Endothelial cell of umbilical vein (primary cell): Measurements from ENCODE around the gene SMKR1. TPM values are rescaled to one million over a fixed set of nuclear protein-coding genes. Genes with fewer than 3 reads are reported as not detected.

Source experiments
- BruUV-seq: library from RNA; stranded (reverse); fragments of 400-500 nt; replicated peaks from 2 replicates; lab custom pipeline; 2021; lab: Mats Ljungman, UMichigan
- CTCF ChIA-PET: fragments of 300-600, 350-600 bp; sonication (Branson Sonifier 250); formaldehyde crosslinking; loops from one replicate; lab custom pipeline; 2021; ENCODE audit warnings: antibody characterized with exemption, inconsistent platforms; lab: Charles Lee
- POLR2A ChIA-PET: fragments of 300-600, 350-600 bp; sonication (Branson Sonifier 250); formaldehyde crosslinking; loops from one replicate; lab custom pipeline; 2021; ENCODE audit warnings: antibody characterized with exemption, inconsistent platforms; lab: Charles Lee
- DNase-seq: peaks from one replicate; pipeline ENCODE4 v3.0.0-alpha.2; 2011; ENCODE audit warnings: low read depth, low spot score
- FAIRE-seq: peaks from 2 replicates; lab custom pipeline; 2011; peaks lifted over from hg19 to GRCh38; lab: Jason Lieb, UNC
- H2AFZ ChIP-seq: 2 replicates; pipeline ENCODE4 v1.6.0; 2012; ENCODE audit warnings: low read depth, low read length, control low read depth, inconsistent platforms
- H3K27ac ChIP-seq: 2 replicates; pipeline ENCODE4 v1.5.1; 2011; ENCODE audit warnings: low read depth, mild to moderate bottlenecking, control low read depth, low read length, moderate library complexity; ENCODE audit not compliant: insufficient read depth
- H3K27me3 ChIP-seq, 2 experiments: 2 replicates each; pipeline versions ENCODE4 v1.6.0 to v1.6.1; 2011; ENCODE audit warnings: low read length in 2 of 2, mixed read lengths in 1 of 2; ENCODE audit not compliant: control insufficient read depth in 2 of 2, insufficient read depth in 2 of 2
- H3K36me3 ChIP-seq, 2 experiments: 2 replicates in 1 of 2; 3 replicates in 1 of 2; pipeline ENCODE4 v1.5.1; 2011; ENCODE audit warnings: low read length in 2 of 2, mild to moderate bottlenecking in 1 of 2, moderate library complexity in 1 of 2; ENCODE audit not compliant: control insufficient read depth in 2 of 2, insufficient read depth in 2 of 2; ENCODE audit errors: extremely low read depth in 1 of 2
- H3K4me1 ChIP-seq: 3 replicates; pipeline ENCODE4 v1.5.1; 2011; ENCODE audit warnings: mild to moderate bottlenecking, low read length; ENCODE audit not compliant: control insufficient read depth, insufficient read depth; ENCODE audit errors: extremely low read depth
- H3K4me2 ChIP-seq: 2 replicates; pipeline ENCODE4 v1.6.1; 2011; ENCODE audit warnings: low read length, control low read depth, mixed read lengths; ENCODE audit not compliant: insufficient read depth
- H3K4me3 ChIP-seq, 3 experiments: fragments of 200-600 bp in 1 of 3; sonication (generic), shearing (Covaris generic) in 1 of 3; replicated peaks in 1 of 3; 2 replicates each; pipeline ENCODE4 v1.5.1; 2011 to 2016; ENCODE audit warnings: control low read depth in 3 of 3, low read length in 3 of 3, mild to moderate bottlenecking in 2 of 3, inconsistent platforms in 1 of 3, low read depth in 1 of 3, moderate library complexity in 1 of 3; ENCODE audit not compliant: insufficient read depth in 1 of 3
- H3K79me2 ChIP-seq: 2 replicates; pipeline ENCODE4 v1.6.0; 2012; ENCODE audit warnings: low read length, inconsistent platforms; ENCODE audit not compliant: control insufficient read depth, insufficient read depth
- H3K9ac ChIP-seq: replicated peaks from 2 replicates; pipeline ENCODE3; 2011; ENCODE audit warnings: low read length, control low read depth; ENCODE audit not compliant: insufficient read depth; ENCODE audit errors: extremely low read depth
- H3K9me1 ChIP-seq: replicated peaks from 3 replicates; pipeline ENCODE4 v1.6.0; 2011; ENCODE audit warnings: mild to moderate bottlenecking, low read length; ENCODE audit not compliant: control insufficient read depth, insufficient read depth; ENCODE audit errors: extremely low read depth
- H3K9me3 ChIP-seq: replicated peaks from 2 replicates; pipeline ENCODE4 v1.5.1; 2012; ENCODE audit warnings: low read length, inconsistent platforms; ENCODE audit not compliant: control insufficient read depth, insufficient read depth
- H4K20me1 ChIP-seq: replicated peaks from 2 replicates; pipeline ENCODE3; 2011; ENCODE audit warnings: mild to moderate bottlenecking, low read length; ENCODE audit not compliant: control insufficient read depth, insufficient read depth; ENCODE audit errors: extremely low read depth
- EZH2 ChIP-seq: IDR thresholded peaks from 2 replicates; pipeline ENCODE4 v1.6.1; 2012; ENCODE audit warnings: borderline replicate concordance, low read depth, mild to moderate bottlenecking, moderate library complexity, low read length, inconsistent platforms; ENCODE audit not compliant: severe bottlenecking
- FOS ChIP-seq: IDR thresholded peaks from 2 replicates; pipeline ENCODE4 v1.6.1; 2011; ENCODE audit warnings: mild to moderate bottlenecking, low read length, moderate library complexity, borderline replicate concordance; ENCODE audit not compliant: insufficient read depth
- GATA2 ChIP-seq: IDR thresholded peaks from 2 replicates; pipeline ENCODE4 v1.7.0; 2011; ENCODE audit warnings: low read depth, mild to moderate bottlenecking, moderate library complexity, mixed read lengths, low read length; ENCODE audit not compliant: insufficient read length, insufficient read depth
- JUN ChIP-seq: IDR thresholded peaks from 2 replicates; pipeline ENCODE4 v1.6.1; 2011; ENCODE audit warnings: borderline replicate concordance, low read depth; ENCODE audit not compliant: insufficient read length, insufficient read depth
- MYC ChIP-seq: IDR thresholded peaks from one replicate; pipeline ENCODE4 v1.6.1; 2011; ENCODE audit warnings: mild to moderate bottlenecking, low read depth, low read length
- POLR2A ChIP-seq: IDR thresholded peaks from 2 replicates; pipeline ENCODE4 v1.6.1; 2012; ENCODE audit warnings: low read depth, mild to moderate bottlenecking, control low read depth, low read length
- POLR2AphosphoS5 ChIP-seq: IDR thresholded peaks from 2 replicates; pipeline ENCODE4 v1.6.1; 2012; ENCODE audit warnings: low read depth, mild to moderate bottlenecking, control low read depth, low read length, moderate library complexity; ENCODE audit not compliant: insufficient read depth
- dilution Hi-C: fragments of 300-500 bp; cut with MboI; formaldehyde crosslinking; loops from one replicate; pipeline ENCODE4 v1.15.0; 2019; ENCODE audit warnings: low sequenced_read_pairs; ENCODE audit not compliant: extremely low pct_ligation_motif_present
- intact Hi-C: fragments of 100-400 bp; cut with micrococcal nuclease; formaldehyde crosslinking; loops from one replicate; pipeline ENCODE4 v1.10.0; 2022
- polyA plus RNA-seq, 4 experiments: library from polyadenylated mRNA; depleted of rRNA in 3 of 4; stranded (reverse) in 3 of 4; unstranded in 1 of 4; fragments of >200 nt; gene quantifications; 2 replicates each; pipeline versions ENCODE4 v1.2.1 to v1.2.3, GENCODE V29; 2011 to 2012; ENCODE audit warnings: missing spikeins in 1 of 4
- total RNA-seq: library from RNA; stranded (reverse); gene quantifications from 2 replicates; pipeline ENCODE4 v1.2.3, GENCODE V29; 2021
- TF ChIP-seq, protein P1 (sequence below): IDR thresholded peaks from 2 replicates; pipeline ENCODE4 v1.6.1; 2011; ENCODE audit not compliant: insufficient read depth, insufficient read length
- TF ChIP-seq, protein P2 (sequence below), 2 donors: IDR thresholded peaks; 1 replicate in 1 of 2; 2 replicates in 1 of 2; pipeline ENCODE4 v1.5.1; 2011; ENCODE audit warnings: low read length in 2 of 2, mild to moderate bottlenecking in 2 of 2, moderate library complexity in 2 of 2, control low read depth in 1 of 2, inconsistent platforms in 1 of 2, low read depth in 1 of 2; ENCODE audit not compliant: insufficient read depth in 1 of 2; ENCODE audit errors: extremely low read depth in 1 of 2

The SMKR1 gene
- total and polyA plus RNA-seq, 2 donors (not counting 3 experiments of a cell fraction or from before 2014, with no cell fraction given) = 0.64 TPM; not detected in 1

- Histone ChIP-seq H3K9me3 (no peaks in the 10 kb centered on the region), H3K4me3 (no peak overlapping the region), H3K27ac (no peak overlapping the region), H3K9me1 (no peaks in the 10 kb centered on the region), H3K9ac (no peak overlapping the region), H3K4me1 (no peaks in the 10 kb centered on the region), H3K79me2 (no peaks in the 10 kb centered on the region), H3K4me2 (no peak overlapping the region), H4K20me1 (no peaks in the 10 kb centered on the region), H2AFZ (no peak overlapping the region), H3K27me3 (no peaks in the 10 kb centered on the region), H3K36me3 (no peaks in the 10 kb centered on the region)
- TF ChIP-seq FOS (no peak), POLR2A (no peak), EZH2 (no peak), MYC (no peak), JUN (no peak), GATA2 (no peak), POLR2AphosphoS5 (no peak)
- TF ChIP-seq, protein P1, sequence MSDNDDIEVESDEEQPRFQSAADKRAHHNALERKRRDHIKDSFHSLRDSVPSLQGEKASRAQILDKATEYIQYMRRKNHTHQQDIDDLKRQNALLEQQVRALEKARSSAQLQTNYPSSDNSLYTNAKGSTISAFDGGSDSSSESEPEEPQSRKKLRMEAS = no peak
- TF ChIP-seq, protein P2, sequence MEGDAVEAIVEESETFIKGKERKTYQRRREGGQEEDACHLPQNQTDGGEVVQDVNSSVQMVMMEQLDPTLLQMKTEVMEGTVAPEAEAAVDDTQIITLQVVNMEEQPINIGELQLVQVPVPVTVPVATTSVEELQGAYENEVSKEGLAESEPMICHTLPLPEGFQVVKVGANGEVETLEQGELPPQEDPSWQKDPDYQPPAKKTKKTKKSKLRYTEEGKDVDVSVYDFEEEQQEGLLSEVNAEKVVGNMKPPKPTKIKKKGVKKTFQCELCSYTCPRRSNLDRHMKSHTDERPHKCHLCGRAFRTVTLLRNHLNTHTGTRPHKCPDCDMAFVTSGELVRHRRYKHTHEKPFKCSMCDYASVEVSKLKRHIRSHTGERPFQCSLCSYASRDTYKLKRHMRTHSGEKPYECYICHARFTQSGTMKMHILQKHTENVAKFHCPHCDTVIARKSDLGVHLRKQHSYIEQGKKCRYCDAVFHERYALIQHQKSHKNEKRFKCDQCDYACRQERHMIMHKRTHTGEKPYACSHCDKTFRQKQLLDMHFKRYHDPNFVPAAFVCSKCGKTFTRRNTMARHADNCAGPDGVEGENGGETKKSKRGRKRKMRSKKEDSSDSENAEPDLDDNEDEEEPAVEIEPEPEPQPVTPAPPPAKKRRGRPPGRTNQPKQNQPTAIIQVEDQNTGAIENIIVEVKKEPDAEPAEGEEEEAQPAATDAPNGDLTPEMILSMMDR (IDR thresholded peaks at IDR 0.05; ENCODE audit: extremely low read depth in 1 of 2, insufficient read depth in 1 of 2, low read depth in 1 of 2, low read length in 2 of 2) = no peak
- ChIA-PET CTCF (no interaction called here), POLR2A (no interaction called here)
- FAIRE-seq (no peak), DNase-seq (no peak)
- intact Hi-C loops (no loop called here), dilution Hi-C loops (no loop called here)
- BruUV-seq = no TSS peak
Observed at GRCh38 chr7:129498021-129498420, 4.3 kb upstream of the SMKR1 start.
